Fibroblast of skin of left quadriceps (primary cell): ENCODE data around the gene WNK4.

Experiments
- DNase-seq, 2 experiments: peaks; one replicate each; pipeline ENCODE4 v3.0.0-alpha.2; 2013; ENCODE audit warnings: low read depth in 2 of 2

The WNK4 gene

DNA sequence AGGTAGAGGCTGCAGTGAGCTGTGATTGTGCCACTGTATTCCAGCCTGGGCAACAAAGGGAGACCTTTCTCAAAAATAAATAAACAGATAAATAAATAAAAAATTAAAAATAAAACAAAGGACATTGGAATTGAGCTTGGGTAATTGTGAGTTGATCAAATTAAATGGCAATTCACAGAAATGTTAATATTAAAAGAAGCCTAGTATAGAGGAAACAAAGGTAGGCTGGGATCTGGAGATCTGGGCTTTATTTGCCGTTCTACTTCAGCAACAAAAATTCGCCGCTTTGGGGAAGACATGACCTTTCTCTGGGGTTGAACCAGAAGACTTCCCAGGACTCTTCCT, 7.5 kb upstream of the WNK4 start:
- no peak for DNase-seq

DNA sequence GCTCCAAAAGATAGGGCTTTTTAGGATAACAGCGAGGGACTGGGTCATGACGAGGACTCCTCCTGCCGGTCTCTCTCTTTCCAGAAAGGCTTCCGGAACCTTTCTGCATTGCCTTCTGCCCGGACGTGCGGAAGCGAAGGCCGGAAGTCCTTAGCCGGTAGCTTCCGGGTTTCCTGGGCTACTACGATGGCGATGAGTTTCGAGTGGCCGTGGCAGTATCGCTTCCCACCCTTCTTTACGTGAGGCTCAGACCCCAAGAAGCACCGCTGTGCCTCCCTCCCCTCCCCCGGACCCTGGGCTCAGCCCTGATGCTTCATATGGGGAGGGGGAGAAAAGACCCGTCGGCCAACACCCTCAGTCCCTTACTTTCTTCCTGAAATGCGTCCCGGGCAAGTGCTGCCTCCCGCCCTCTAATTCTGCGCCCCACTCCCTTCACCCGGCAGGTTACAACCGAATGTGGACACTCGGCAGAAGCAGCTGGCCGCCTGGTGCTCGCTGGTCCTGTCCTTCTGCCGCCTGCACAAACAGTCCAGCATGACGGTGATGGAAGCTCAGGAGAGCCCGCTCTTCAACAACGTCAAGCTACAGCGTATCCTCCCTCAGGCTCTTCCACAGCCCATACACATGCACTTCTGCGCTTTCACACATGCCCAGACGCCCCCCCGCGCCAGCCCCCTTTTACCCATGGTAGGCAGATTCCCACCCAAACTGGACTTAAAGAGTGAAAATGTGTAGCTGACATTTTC, 6.9 kb upstream of the WNK4 start, which contains the start of gene VPS25:
Gene VPS25, plus strand, starts transcription at position 160 of the 746 bp plus-strand sequence. Its CDS starts 27 bp downstream, at position 187.
- DNase-seq = peak; percentile 64 to 68

DNA sequence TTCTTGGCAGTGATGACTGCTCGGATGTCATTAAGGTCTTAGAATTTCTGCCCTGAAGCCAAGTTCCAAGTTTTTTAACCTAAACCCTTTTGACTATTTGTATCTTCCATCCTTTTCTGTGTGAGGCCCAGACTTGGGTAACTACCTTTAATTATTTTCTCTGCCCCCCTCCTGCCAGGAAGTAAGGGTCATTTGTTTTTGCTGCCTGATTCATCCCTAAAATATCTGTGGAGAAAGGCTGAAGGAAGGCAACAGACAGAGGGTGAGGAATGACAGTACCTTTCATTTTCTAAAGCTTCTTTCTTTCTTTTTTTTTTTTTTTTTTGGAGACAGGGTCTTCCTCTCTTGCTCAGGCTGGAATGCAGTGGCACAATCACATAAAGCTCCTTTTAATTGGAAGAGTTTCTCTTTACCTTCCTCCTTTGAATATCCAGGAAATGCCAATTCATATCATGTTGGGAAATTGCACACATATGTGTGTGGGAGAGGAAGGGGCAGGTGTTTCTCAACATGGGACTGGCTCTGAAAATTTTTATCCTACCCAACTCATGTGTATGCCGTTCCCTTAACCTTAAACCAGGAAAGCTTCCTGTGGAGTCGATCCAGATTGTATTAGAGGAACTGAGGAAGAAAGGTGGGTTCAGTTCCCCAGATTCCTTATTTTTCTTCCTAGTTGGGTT, 6.2 kb upstream of the WNK4 start:
- DNase-seq = no peak

DNA sequence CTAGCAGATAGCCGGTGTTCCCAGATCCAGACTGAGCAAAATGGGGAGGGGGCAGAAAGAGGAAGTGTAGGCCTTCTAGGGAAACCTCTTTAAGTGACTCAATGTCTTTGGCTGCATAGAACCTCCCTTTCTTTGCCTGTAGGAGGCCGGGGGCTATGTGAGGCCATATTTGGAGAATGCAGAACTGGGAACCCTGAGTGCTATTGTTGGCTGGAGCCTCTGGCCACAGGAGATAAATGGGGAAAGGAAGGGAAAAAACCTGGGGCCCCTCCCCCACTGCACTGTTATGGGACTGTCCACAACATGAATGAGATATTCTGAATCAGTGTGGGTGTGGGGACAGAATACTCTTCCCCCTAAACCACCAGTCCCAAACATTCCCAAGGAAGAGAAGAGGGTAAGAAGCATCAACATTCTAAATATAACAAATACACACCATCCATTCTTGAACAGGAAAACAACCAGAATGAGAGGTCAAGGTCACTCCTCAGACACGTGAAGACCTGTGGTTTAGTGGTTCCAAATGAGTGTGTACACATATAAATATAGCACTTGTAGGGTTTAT, 4.8 kb upstream of the WNK4 start:
- no peak for DNase-seq

DNA sequence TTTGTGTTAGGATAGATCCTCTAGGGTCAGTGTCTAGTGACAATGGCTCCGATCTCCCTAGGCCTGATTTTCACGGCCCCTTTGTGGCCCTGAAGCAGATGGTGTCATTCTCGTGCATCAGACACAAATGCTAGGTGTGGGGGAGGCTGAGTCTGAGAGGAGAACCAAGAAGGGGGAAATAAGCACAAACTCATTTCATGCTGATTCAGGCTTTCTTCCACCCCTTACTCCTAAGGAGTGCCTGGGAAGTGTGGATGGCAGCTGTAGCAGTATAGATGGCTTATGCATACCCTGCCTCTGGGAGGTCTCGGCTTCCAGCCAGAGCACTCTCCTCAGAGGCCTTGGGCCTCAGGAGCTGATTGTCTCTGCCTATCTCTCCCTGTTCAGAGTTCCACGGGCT, 1.8 kb upstream of the WNK4 start:
- no peak for DNase-seq

DNA sequence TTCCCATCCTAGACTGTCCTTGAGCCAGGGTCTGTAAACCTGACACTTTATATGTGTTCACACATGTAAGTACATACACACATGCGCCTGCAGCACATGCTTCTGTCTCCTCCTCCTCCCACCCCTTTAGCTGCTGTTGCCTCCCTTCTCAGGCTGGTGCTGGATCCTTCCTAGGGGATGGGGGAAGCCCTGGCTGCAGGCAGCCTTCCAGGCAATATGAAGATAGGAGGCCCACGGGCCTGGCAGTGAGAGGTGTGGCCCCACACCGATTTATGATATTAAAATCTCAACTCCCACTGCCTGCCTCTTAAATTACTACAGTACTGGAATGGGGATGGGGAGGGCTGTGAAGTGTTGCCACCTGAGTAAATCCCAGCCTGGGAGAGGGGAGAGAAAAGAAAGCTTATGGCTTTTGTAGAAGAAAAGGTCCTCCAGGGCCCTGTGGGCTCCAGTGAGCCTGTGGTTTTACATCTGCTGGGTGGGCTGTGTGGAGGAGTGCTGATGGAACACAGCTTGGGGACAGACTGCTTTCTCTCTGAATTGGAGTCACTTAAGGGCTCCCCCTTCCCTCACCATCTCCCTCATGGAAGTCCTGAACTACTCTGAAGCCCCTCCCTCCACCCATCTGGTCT, 990 bp upstream of the WNK4 start:
- no peak for DNase-seq

DNA sequence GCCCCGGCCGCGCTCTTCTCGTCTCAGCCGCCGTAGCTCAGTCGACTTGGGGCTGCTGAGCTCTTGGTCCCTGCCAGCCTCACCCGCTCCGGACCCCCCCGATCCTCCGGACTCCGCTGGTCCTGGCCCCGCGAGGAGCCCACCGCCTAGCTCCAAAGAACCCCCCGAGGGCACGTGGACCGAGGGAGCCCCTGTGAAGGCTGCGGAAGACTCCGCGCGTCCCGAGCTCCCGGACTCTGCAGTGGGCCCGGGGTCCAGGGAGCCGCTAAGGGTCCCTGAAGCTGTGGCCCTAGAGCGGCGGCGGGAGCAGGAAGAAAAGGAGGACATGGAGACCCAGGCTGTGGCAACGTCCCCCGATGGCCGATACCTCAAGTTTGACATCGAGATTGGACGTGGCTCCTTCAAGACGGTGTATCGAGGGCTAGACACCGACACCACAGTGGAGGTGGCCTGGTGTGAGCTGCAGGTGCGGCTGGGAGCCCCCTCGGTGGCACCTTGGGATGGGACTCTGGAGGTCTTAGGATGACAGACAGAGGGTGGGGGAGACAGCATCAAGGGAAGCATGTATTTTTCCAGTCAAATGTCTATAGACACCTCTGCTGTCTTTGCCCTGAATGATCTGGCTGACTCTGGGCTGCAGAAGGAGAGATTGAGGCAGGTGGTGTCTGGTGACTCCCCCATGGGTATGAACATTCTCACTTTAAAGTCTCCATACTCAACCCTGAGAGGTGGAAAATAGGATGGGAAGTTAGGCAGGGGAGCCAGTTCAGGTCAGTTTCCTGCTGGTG, 635 bp downstream of the WNK4 start:
- no peak for DNase-seq

DNA sequence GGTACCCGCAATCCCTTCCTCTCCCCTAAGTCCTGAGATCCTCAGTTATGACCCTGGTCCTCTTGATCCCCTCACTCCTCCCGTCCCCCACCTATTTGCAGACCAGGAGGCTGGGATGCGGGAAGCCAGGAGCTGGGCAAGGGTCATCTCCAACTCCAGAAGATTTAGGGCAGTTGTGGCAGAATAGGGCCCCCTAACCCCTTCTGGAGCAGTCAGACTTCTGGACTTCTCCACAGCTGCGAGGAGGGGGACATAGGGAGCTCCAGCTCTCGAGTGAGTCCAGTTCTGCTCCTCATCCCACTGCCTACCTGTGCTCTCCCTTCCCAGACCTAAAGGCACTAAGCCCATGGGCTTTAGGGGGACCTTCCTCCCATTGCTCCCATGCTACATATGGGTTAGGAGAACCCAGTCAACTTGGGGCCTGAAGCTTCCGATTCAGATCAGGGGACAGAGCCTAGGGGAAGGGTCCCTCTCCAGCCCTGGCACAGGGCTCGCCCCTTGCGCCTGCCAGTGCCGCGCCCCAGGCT, 1.3 kb downstream of the WNK4 start:
- DNase-seq = no peak

DNA sequence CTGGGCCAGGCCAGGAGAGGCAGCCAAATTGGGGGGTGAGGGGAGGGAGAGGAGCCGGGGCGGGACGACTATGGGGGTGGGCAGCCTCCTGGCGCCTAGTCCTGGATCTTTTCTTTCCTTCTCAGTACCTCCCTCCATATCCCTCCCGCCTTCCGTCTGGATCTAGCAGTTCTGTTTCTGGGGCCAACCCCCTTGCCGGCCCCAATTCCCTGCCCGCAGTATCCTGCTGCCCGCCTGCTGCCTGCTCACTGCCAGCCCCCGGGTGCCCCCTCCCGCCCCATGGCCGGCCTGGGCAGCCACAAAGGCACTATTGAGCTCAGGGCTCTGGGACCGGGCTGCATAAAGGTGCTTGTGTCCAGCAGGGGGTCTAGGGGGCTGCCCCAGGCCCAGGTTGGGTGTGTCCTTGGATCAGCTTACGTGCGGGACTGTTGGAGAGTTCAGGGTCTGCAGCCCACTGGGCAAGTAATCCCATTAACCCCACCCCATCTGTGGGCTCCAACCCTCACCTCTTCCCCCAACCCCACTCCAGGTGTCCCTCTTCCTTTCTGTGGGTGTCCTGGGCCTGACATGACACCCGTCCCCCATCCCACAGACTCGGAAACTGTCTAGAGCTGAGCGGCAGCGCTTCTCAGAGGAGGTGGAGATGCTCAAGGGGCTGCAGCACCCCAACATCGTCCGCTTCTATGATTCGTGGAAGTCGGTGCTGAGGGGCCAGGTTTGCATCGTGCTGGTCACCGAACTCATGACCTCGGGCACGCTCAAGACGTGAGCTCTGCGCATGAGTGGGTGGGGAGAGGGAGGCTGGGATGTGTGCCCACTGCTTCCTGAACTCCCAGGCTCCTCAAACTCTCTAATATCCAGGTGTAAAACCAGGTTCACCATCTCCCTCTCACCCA, 2.0 kb downstream of the WNK4 start:
- no peak for DNase-seq

DNA sequence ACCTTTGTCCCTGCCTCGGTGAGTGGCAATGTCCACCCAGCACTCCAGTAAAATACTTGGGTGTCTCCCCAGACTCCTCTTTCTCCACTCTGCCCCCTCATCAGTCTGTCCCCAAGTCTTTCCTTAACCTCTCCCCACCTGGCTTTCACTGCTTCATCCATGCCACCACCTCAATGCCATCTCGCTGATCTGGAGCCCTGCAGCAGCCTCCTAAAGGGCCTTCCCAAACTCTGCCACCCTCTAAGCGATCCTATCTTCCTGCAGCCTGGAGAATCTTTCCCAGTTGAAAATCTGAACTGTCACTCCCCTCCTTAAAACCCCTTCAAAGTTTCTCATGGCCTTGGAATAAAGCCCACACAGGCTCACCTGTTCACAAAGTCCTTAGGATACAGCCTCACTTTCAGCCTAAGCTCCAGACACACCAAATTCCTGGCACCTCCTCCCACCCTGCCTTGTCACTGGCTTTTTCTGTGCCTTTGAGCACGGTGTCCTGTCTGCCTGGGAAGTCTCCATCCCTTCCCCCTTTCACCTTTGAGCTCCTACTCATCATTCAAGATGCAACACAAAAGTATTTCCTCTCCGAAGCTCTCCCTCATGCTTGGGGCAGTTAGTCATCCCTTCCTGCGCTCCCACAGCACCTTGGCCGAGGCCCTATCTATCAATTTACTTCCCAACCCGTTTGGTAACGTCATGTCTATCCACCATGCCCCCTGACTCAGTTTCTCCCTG, 2.8 kb downstream of the WNK4 start:
- peak; percentile 52 to 59 for DNase-seq

DNA sequence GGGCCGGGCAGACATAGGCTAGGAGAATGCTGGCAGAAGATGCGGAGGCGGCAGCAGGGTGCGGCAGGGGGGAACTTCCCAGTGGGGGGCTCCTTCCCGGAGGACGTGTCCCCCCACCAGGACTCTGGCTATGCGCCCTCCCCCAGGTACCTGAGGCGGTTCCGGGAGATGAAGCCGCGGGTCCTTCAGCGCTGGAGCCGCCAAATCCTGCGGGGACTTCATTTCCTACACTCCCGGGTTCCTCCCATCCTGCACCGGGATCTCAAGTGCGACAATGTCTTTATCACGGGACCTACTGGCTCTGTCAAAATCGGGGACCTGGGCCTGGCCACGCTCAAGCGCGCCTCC, 3.4 kb downstream of the WNK4 start:
- no peak for DNase-seq

DNA sequence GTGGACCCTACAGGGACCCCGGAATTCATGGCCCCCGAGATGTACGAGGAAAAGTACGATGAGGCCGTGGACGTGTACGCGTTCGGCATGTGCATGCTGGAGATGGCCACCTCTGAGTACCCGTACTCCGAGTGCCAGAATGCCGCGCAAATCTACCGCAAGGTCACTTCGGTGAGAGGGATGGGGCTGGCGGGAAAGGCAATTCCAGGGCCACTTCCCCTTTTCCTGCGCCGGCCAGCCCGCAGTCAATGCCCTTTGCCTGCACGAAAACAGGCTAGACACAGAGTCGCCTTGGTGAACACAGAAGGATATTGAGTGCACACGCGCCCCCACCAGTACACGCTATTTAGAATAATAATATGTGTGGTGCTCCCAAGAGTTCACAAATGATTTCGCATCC, 4.0 kb downstream of the WNK4 start:
- DNase-seq = no peak

DNA sequence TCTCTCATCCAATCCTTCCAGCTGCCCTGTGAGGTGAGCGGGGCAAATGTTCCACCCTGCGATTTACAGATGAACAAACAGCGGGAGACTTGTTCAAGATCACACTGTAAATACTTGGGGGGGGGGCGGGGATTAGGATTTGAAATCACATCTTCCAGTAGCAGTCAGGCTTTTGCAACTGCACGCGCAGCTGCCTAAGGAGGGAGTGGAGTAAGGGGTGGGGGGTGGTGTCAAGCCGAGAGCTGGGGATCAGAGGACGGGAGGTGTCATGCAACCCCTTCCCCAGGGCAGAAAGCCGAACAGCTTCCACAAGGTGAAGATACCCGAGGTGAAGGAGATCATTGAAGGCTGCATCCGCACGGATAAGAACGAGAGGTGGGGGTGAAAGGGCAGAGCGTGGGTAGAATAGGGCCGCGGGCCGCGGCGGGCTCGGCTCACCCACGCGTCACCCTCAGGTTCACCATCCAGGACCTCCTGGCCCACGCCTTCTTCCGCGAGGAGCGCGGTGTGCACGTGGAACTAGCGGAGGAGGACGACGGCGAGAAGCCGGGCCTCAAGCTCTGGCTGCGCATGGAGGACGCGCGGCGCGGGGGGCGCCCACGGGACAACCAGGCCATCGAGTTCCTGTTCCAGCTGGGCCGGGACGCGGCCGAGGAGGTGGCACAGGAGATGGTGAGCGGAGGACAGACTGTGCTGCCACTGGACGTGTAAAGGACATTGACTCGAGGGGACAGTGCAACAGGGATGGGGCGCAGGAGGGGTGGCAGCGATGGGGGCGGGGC, 4.6 kb downstream of the WNK4 start:
- DNase-seq = no peak

DNA sequence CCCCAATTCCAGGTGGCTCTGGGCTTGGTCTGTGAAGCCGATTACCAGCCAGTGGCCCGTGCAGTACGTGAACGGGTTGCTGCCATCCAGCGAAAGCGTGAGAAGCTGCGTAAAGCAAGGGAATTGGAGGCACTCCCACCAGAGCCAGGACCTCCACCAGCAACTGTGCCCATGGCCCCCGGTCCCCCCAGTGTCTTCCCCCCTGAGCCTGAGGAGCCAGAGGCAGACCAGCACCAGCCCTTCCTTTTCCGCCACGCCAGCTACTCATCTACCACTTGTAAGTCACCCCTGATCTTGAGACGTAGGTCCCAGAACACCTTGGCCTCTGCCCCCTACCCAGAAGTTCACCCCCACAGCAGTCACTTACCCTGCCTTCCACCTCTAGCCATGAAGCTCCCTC, 6.9 kb downstream of the WNK4 start:
- no peak for DNase-seq

DNA sequence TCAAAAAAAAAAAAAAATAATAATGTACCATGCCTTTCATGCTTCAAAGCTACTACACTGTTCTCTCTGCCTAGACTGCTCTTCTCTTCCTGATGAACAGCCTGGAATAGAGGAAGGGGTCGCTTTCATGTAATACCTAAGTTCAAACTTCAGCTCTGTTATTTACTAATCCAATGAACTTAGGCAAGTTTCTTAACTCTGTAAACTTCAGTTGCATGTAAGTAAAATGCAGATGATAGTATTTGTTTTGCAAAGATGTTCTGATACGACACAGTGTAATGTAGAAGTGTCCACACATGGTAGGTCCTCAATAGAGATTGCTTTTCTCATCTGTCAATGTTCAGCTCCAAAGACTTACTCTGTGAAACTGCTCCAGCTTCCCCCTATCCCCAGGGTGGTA, 11.5 kb downstream of the WNK4 start:
- DNase-seq = no peak

DNA sequence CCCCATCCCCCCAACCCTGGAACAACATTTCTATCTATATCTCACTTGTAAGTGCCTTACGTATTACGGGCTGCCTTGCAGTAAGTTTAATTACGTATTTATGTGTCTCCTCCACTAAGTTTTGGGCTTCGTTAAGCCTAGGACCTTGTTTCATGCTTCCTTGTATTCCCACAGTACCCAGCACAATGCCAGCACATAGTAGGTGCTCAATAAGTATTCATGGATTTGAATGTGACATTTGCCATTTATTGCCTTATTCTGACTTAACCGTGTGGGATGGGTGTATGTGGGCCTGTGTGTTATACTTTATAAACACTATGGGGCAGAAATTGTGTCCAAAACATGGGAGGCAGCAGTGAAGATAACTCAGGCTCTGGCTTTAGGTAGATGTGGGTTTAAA, 12.1 kb downstream of the WNK4 start:
- DNase-seq = no peak

DNA sequence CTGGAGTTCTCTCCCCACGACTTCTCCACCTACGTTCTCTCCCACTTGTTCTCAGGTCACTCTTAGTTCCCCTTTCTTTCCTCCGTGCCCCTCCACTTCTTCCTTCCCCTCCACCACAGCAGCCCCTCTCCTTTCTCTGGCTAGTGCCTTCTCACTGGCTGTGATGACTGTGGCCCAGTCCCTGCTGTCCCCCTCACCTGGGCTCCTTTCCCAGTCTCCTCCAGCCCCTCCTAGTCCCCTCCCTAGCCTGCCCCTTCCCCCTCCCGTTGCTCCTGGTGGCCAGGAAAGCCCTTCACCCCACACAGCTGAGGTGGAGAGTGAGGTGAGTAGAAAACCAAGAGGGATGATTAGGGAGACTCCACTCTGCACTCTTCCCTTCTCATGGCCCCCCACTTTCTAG, 14.7 kb downstream of the WNK4 start:
- no peak for DNase-seq

DNA sequence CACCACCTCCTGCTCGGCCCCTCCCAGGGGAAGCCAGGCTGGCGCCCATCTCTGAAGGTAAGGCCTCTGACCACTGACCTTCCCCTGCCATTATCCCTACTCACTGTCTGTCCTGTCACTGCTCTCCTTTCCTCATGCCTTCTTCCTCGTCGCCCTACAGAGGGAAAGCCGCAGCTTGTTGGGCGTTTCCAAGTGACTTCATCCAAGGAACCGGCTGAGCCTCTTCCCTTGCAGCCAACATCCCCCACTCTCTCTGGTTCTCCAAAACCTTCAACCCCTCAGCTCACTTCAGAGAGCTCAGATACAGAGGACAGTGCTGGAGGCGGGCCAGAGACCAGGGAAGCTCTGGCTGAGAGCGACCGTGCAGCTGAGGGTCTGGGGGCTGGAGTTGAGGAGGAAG, 15.1 kb downstream of the WNK4 start:
- no peak for DNase-seq

DNA sequence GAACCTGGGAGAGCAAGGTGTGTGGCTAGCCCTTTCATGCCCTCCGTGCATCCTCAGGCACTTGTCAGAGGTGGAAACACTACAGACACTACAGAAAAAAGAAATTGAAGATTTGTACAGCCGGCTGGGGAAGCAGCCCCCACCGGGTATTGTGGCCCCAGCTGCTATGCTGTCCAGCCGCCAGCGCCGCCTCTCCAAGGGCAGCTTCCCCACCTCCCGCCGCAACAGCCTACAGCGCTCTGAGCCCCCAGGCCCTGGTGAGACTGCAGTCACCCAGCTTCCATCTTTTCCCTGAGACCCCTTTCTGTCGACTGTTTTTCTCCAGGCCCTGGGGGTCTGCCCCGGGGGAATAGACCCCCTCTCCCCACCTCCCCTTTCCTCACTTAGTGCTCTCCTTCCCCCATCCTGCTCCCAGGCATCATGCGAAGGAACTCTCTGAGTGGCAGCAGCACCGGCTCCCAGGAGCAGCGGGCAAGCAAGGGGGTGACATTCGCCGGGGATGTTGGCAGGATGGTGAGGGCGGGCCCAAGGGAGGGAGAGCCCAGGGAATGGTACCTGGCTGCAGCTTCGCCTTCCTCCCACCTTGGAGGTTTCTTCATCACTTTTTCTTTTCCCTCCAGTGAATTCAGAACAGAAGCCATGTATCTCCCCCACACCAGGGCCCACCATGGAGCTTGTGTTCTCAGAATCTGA, 15.8 kb downstream of the WNK4 start:
- no peak for DNase-seq
